Nephron progenitor cell (in vitro differentiated cells): ENCODE data around the gene POLR1E.
"Not testable (repeated sequence)": the region's sequence is repeated elsewhere in the genome, so short reads cannot be mapped to it uniquely, and the experiment has no call there.

ENCODE experiments used
- DNase-seq: peaks from one replicate; pipeline ENCODE4 v3.0.0; 2021
- H3K27ac Mint-ChIP-seq: 2 replicates; pipeline ENCODE4 v1.8.0; 2021; ENCODE audit warnings: mild to moderate bottlenecking, moderate library complexity, mixed read lengths
- H3K27me3 Mint-ChIP-seq: 2 replicates; pipeline ENCODE4 v1.8.0; 2021; ENCODE audit warnings: mild to moderate bottlenecking, low read depth, mixed read lengths; ENCODE audit not compliant: poor library complexity
- H3K36me3 Mint-ChIP-seq: 2 replicates; pipeline ENCODE4 v1.8.0; 2021; ENCODE audit warnings: low read depth, mixed read lengths
- H3K4me1 Mint-ChIP-seq: 2 replicates; pipeline ENCODE4 v1.8.0; 2021; ENCODE audit warnings: mixed read lengths
- H3K4me3 Mint-ChIP-seq: 2 replicates; pipeline ENCODE4 v1.8.0; 2021; ENCODE audit warnings: mild to moderate bottlenecking, moderate library complexity, mixed read lengths
- H3K9me3 Mint-ChIP-seq: 2 replicates; pipeline ENCODE4 v1.8.0; 2021; ENCODE audit warnings: mild to moderate bottlenecking, moderate library complexity, mixed read lengths
- TF ChIP-seq, protein P1 (sequence below): fragments of 200-600 bp; sonication (generic); IDR thresholded peaks from 2 replicates; pipeline ENCODE4 v1.5.0; 2021; ENCODE audit warnings: antibody characterized with exemption

POLR1E gene

DNA sequence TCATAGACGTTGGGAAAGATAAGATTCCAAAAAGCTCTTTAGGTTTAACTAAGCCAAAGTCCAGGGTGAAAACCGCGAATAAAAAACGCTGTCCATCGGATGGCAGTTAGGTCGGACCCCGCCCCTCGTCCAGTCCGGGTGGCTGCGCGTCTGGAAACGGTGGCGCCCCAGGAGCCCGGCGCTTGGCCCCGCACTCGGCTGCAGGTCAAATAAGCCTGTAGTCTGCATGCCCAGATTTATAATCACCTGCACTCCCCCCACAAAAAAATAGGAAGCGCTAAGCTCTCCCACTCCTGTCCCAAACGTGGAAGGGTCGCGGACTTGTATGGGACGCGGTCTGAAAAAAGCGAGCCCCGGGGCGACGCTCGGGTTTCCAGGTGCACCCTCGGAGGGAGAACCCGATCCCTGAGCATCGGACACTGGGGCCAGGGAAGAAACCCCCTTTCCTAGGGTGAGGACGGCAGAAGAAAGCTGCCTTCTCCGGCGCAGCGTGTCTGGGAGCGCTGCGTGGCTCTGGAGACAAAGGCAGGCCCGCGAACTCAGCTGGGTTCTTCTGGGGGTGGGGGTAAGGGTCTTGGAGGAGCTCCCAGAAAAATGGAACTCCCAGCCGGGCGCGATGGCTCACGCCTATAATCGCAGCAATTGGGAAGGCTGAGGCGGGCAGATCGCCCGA lies 19.6 kb upstream of the POLR1E start:
- H3K4me1 Mint-ChIP-seq = peaks cover 35% of the 10 kb centered on the region
- peaks cover 18% of the 10 kb centered on the region for H3K36me3 Mint-ChIP-seq
- peak overlapping the region; percentile 100 for H3K27ac Mint-ChIP-seq
- TF ChIP-seq, protein P1, sequence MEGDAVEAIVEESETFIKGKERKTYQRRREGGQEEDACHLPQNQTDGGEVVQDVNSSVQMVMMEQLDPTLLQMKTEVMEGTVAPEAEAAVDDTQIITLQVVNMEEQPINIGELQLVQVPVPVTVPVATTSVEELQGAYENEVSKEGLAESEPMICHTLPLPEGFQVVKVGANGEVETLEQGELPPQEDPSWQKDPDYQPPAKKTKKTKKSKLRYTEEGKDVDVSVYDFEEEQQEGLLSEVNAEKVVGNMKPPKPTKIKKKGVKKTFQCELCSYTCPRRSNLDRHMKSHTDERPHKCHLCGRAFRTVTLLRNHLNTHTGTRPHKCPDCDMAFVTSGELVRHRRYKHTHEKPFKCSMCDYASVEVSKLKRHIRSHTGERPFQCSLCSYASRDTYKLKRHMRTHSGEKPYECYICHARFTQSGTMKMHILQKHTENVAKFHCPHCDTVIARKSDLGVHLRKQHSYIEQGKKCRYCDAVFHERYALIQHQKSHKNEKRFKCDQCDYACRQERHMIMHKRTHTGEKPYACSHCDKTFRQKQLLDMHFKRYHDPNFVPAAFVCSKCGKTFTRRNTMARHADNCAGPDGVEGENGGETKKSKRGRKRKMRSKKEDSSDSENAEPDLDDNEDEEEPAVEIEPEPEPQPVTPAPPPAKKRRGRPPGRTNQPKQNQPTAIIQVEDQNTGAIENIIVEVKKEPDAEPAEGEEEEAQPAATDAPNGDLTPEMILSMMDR = no peak
- peaks cover under 1% of the 10 kb centered on the region for H3K9me3 Mint-ChIP-seq
- peak; percentile 78 for DNase-seq
- H3K27me3 Mint-ChIP-seq = no peaks in the 10 kb centered on the region
- H3K4me3 Mint-ChIP-seq = peak overlapping the region; percentile 93

DNA sequence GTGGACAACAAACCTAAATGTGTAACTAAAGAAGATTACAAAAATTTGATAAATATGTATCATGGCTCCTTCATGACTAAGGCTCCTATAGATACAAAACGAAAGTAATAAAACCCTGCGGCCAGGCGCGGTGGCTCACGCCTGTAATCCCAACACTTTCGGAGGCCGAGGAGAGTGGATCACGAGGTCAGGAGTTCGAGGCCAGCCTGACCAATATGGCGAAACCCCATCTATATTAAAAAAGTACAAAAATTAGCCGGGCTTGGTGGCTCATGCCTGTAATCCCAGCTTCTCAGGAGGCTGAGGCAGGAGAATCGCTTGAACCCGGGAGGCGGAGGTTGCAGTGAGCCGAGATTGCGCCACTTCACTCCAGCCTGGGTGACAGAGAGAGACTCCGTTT lies 18.2 kb upstream of the POLR1E start:
- not testable (repeated sequence) for DNase-seq, H3K9me3 Mint-ChIP-seq, H3K27me3 Mint-ChIP-seq, H3K36me3 Mint-ChIP-seq, H3K27ac Mint-ChIP-seq
- Mint-ChIP-seq H3K4me1 (peaks cover 42% of the 10 kb centered on the region), H3K4me3 (peak overlapping the region; percentile 93)

DNA sequence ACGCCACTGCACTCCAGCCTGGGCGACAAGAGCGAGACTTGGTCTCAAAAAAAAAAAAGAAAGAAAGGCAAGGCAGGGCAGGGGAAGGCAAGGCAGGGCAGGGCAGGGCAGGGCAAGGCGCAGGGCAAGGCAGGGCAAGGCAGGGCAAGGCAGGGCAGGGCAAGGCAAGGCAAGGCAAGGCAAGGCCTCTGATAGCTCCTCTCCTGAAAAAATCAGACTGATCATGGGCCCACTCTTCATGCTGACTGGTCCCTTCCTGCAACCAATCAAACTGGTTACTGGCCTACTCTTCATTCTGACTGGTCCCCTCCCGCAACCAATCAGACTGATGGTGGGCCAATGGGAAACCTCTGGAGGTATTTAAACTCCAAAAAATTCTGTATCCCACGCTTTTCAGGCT lies 17.1 kb upstream of the POLR1E start:
- TF ChIP-seq, protein P1 = no peak
- Mint-ChIP-seq H3K4me1 (peaks cover 32% of the 10 kb centered on the region), H3K36me3 (no peaks in the 10 kb centered on the region), H3K9me3 (peaks cover 11% of the 10 kb centered on the region), H3K4me3 (no peak overlapping the region), H3K27ac (no peak overlapping the region), H3K27me3 (no peaks in the 10 kb centered on the region)
- DNase-seq = no peak

DNA sequence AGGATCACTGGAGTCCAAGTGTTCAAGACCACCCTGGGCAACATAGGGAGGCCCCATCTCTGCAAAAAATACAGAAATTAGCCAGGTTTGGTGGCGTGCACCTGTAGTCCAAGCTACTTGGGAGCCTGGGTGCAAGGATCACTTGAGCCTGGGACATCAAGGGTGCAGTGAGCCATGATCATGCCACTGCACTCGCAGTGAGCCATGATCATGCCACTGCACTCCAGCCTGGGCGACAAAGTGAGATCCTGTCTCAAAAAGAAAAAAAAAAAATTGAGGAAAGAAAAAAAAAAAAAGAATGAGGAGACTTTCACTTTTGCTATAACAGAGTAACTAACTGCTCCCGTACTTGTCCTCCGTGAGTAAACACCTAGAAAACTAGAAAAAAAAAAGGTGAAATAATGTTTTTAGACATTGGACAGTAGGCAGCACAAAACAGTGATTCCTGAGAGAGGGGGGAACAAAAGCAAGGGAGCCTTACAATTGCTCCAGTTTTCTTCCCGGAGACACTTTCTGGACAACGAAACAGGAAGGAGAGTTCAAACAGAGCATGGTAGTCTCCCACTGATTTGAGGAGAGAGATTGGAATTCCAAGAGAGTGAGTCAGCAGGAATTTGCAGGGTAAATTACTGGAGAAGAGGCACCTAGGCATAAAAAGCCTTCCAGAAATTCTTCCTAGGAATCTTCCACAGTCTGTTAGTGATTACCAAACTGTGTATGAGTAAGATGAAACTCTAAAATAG lies 13.6 kb upstream of the POLR1E start:
- Mint-ChIP-seq H3K27ac (peak overlapping the region; percentile 97), H3K4me1 (peaks cover 16% of the 10 kb centered on the region), H3K27me3 (no peaks in the 10 kb centered on the region), H3K36me3 (peaks cover 6% of the 10 kb centered on the region), H3K4me3 (peak overlapping the region; percentile 75), H3K9me3 (peaks cover 33% of the 10 kb centered on the region)
- no peak for DNase-seq
- TF ChIP-seq, protein P1 = no peak

DNA sequence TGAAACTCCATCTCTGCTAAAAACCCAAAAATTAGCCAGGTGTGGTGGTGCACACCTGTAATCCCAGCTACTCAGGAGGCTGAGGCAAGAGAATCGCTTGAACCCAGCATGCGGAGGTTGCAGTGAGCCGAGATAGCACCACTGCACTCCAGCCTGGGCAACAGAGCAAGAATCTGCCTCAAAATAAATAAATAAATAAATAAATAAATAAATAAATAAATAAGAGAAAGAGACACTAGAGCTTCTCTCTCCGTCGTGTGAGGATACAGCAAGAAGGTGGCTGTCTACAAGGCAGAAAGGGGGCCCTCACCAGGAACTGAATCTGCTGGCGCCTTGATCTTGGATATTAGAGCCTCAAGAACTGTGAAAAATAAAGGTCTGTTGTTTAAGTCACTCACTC lies 11.8 kb upstream of the POLR1E start:
- DNase-seq, H3K27me3 Mint-ChIP-seq, H3K36me3 Mint-ChIP-seq, H3K27ac Mint-ChIP-seq, H3K4me3 Mint-ChIP-seq: not testable (repeated sequence)
- H3K4me1 Mint-ChIP-seq = peaks cover 16% of the 10 kb centered on the region
- H3K9me3 Mint-ChIP-seq = peaks cover 33% of the 10 kb centered on the region

DNA sequence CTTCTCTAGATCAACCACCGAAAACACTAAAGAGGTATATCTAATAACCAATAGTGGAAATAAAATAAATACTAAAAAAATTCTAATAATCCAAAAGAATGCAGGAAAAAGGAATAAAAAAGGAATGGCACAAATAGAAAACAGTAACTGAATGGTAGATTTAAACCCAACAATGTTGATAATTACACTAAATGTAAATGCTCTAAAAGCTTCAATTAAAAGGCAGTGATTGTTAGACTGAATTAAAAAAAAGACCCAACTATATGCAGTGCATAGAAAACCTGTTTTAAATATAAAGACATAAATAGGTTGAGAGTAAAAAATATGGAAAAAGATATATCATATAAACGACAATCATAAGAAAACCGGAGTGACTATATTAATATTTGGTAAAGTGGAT lies 11.3 kb upstream of the POLR1E start:
- no peak for DNase-seq
- TF ChIP-seq, protein P1 = no peak
- H3K27ac Mint-ChIP-seq = no peak overlapping the region
- H3K9me3 Mint-ChIP-seq = peaks cover 33% of the 10 kb centered on the region
- no peaks in the 10 kb centered on the region for H3K27me3 Mint-ChIP-seq
- H3K4me1 Mint-ChIP-seq = peaks cover 16% of the 10 kb centered on the region
- peaks cover 6% of the 10 kb centered on the region for H3K36me3 Mint-ChIP-seq
- no peak overlapping the region for H3K4me3 Mint-ChIP-seq

DNA sequence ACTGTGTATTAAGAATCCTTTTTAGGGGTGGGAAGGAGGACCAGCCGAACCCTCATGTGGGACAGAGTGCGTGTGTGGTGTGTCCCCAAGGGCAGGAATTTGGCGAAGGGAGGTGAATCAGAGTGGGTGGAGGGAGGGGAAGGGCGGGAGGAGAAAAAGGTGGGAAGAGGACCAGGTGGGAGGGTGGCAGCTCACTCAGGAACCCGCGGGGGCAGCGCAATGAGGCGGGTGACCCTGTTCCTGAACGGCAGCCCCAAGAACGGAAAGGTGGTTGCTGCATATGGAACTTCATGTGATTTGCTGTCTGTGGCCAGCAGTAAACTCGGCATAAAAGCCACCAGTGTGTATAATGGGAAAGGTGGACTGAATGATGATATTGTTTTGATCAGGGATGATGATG lies 8.8 kb upstream of the POLR1E start:
- no peak overlapping the region for H3K27ac Mint-ChIP-seq
- TF ChIP-seq, protein P1 = no peak
- H3K9me3 Mint-ChIP-seq = peaks cover 33% of the 10 kb centered on the region

DNA sequence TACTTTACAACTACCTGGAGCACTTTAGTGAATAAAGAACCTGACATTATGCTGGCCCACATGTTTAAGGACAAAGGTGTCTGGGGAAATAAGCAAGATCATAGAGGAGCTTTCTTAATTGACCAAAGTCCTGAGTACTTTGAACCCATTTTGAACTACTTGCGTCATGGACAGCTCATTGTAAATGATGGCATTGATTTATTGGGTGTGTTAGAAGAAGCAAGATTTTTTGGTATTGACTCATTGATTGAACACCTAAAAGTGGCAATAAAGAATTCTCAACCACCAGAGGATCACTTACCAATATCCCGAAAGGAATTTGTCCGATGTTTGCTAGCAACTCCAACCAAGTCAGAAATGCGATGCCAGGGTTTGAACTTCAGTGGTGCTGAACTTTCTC lies 8.3 kb upstream of the POLR1E start:
- H3K27ac Mint-ChIP-seq, DNase-seq, H3K36me3 Mint-ChIP-seq, H3K27me3 Mint-ChIP-seq, H3K4me3 Mint-ChIP-seq: not testable (repeated sequence)
- peaks cover 11% of the 10 kb centered on the region for H3K4me1 Mint-ChIP-seq
- H3K9me3 Mint-ChIP-seq = peaks cover 30% of the 10 kb centered on the region

More for the DNA sequence above, 8.8 kb upstream of the POLR1E start:
- peaks cover 14% of the 10 kb centered on the region for H3K4me1 Mint-ChIP-seq
- H3K4me3 Mint-ChIP-seq = no peak overlapping the region
- peaks cover 6% of the 10 kb centered on the region for H3K36me3 Mint-ChIP-seq
- no peaks in the 10 kb centered on the region for H3K27me3 Mint-ChIP-seq
- DNase-seq = no peak

DNA sequence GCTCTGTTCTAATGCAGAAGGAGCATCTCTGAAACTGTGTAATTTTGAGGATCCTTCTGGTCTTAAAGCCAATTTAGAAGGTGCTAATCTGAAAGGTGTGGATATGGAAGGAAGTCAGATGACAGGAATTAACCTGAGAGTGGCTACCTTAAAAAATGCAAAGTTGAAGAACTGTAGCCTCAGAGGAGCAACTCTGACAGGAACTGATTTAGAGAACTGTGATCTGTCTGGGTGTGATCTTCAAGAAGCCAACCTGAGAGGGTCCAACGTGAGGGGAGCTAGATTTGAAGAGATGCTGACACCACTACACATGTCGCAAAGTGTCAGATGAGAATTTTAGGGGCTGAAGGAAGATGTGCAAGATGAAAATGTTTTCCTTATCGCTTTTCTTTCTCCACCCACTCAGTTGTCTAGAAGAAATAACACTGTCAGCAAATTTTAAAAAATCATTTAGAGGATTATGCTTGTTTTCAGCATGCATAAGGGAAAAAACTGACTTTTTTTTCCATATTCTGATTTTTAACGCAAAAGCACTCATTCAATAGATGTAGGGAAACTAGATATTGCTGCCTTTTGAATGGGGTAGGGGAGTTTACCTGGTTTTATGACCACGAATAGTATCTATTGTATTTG lies 7.6 kb upstream of the POLR1E start:
- H3K9me3 Mint-ChIP-seq = peaks cover 28% of the 10 kb centered on the region
- not testable (repeated sequence) for H3K4me3 Mint-ChIP-seq

More for the DNA sequence above, 7.6 kb upstream of the POLR1E start:
- DNase-seq, H3K36me3 Mint-ChIP-seq, H3K27me3 Mint-ChIP-seq, H3K4me1 Mint-ChIP-seq, H3K27ac Mint-ChIP-seq: not testable (repeated sequence)
